GM18907 (cell line): Measurements from ENCODE around the gene NTN1.

Source experiments
- ATAC-seq: cut with Tn5 transposase; IDR thresholded peaks from one replicate; pipeline ENCODE4 v1.9.1; 2021; ENCODE audit warnings: mild to moderate bottlenecking, moderate library complexity; ENCODE audit not compliant: unreplicated experiment

NTN1 gene

GRCh38 chr17:9120471-9120870 lies 99.2 kb downstream of the NTN1 start:
- ATAC-seq = no peak

DNA sequence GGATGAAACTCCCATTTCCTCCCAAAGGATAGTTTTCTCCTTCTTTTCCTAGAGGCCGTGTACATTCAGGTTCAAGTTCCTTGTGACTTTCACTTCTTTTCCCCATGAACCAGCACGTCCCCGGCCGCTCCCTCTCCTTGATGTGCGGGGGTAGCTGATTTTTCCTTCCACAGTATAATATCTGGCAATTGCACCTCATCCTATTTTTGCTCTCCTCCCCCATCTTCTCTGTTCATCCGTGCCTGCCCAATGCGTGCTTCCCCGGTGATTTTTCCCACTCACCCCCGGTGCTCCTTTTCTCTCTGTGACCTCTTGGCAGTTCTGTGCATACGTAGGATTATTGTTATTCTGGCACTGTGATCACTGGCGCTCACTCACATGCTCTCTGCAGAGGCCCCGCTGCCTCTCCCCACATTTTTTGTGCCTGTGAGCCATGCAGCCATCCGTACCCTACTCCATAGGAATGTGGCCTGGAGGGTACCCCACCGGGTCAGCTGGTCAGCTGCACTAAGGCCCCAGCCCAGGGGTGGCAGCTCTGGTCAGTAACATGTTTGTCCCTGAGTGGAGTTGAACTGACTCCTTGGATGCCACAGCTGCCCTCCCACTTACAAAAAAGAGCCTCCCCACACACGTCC lies 100.0 kb downstream of the NTN1 start:
- no peak for ATAC-seq

- ATAC-seq = no peak
These were observed 102.6 kb downstream of the NTN1 start for GRCh38 chr17:9123594-9124553.

DNA sequence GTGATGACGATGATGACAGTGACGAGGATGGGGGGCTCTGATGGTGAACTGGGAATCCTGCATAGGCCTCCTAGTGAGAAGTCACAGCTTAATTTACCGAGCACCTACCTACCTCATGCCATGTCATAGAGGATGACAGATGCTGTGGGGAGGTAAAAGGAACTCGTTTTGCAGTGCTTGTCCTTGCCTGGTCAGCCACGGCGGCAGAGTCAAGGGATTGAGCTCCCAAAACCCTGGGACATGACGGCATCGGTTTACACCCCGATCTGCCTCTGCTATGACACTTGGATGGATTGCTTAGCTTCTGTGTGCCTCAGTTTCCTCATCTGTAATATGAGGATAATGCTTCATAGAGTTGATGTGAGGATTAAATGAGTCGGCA lies 103.2 kb downstream of the NTN1 start:
- ATAC-seq = no peak

DNA sequence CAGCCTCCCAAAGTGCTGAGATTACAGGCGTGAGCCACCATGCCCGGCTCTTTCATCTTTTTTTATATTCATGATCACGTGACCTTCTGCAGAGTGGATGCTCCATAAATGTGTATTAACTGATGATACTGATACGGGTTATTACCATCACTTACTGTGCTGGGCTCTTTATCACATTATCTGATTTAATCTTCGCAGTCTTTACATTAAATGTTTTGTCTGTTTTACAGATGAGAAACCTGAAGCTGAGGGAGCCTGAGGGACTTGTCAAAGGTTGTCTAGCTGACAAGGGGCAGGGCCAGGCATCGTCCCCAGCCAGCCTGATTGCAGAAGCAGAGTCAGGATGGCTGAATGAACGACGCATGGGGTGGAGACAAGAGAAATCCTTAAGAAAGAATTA lies 104.4 kb downstream of the NTN1 start:
- no peak for ATAC-seq

- no peak for ATAC-seq
These were observed 106.0 kb downstream of the NTN1 start for GRCh38 chr17:9127340-9127739.

DNA sequence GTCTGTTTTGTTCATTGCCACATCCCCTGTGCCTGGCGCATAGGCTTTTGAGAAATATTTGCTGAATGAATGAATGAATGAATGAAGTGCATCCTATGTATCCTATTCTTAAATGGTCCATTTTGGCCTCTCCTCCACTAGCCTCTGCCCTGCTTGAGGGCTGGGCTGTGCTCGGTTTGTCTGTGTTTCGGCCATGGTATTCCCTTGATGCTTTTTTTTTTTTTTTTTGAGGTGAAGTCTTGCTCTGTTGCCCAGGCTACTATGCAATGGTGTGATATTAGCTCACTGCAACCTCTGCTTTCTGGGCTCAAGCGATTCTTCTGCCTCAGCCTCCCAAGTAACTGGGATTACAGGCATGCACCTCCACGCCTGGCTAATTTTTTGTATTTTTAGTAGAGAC lies 110.1 kb downstream of the NTN1 start:
- no peak for ATAC-seq

GRCh38 chr17:9132291-9132690 lies 111.0 kb downstream of the NTN1 start:
- ATAC-seq = no peak

- no peak for ATAC-seq
These were observed 111.8 kb downstream of the NTN1 start for GRCh38 chr17:9132944-9133610.

GRCh38 chr17:9138161-9138717 lies 116.9 kb downstream of the NTN1 start:
- no peak for ATAC-seq

GRCh38 chr17:9139695-9140094 lies 118.4 kb downstream of the NTN1 start:
- no peak for ATAC-seq

DNA sequence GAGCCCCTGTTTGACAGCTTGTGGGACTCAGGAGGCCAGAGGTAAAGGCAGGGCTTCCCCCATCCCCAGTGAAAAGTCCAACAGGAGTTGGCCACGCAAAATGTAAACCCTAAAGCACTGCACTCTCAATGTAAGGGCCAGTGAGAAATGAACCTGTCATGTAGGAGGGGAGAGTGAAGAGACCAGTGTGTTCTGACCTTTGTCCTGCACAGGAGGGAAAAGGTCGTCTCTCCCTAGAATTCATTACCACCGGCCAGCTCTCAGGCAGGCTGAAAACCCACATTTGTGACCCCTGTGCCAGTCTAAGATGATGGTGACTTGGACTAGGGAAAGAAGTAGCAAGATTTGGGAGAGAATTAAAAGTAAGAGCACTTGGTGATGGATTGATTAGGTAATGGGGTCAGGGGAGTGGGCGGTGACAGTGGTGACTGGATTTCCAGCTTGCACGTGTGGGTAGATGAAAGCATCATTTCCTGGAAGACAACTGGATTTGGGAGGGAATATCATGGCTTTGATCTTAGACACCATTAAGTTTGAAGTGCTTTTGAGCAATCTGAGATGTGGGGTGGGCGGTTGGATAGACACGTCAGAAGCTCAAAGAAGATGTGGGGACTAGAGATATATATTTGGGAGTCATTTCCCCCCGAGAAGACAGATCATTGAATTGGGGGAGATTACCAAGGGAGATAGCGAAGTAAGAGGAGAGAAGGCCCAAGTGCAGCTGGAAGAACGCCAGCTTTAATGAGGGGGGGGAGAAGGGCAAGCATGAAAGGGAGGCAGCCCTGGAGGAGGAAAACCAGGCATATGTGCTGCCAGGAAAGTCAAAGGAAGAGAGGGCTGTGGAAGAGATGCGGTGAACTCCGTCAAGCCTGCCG lies 119.5 kb downstream of the NTN1 start:
- no peak for ATAC-seq

DNA sequence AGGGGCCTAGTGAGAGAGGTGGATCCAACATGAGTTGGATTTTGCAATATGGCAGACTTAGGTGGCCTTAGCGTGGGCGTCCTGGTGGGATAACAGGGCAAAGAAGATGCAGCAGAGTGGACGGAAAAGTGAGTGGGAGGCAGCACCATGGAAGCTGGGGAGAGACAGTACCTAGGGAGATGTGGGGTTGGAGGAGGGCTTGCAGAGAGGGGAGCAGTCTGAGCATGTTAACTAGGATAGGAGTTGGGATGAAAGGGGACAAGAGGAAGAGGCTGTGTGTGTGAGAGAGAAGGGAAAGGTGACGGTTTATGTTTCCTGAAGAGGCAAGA lies 120.1 kb downstream of the NTN1 start:
- ATAC-seq = no peak

GRCh38 chr17:9142772-9143494 lies 121.6 kb downstream of the NTN1 start:
- no peak for ATAC-seq

DNA sequence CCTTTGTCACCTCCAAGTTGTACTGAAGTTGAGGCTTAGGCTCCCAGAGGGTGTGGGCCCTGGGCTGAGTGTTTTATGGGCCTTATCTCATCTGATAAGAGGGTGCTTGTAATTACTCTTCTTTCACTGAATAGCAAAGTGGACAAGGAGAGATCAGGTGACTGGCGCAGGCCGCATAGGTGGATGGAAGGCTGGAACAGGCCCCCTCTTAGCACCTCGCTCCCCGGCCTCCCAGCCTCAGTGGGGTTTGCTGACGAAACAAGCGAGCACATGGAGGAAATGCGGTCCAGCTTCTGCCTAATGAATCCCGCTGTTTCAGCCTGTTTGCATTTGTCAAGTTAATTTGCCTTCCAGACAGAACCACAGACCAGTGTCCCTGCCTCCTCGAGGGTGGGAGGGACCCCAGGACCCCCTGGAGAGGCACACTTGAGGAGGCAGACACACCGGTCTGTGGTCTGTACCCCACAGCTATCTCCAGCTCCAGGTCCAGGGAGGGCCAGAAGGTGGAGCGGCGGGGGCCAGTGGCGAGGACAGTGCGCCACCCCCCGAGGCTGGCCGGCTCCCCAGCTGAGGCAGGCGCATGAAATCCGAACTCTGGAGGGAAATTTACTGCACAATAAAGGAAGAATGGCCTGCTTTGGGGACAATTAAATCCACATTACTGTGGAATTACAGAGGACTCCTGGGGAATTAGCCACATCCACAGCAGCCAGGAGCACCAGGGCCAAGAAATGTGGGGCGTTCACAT lies 123.4 kb downstream of the NTN1 start:
- ATAC-seq = no peak

DNA sequence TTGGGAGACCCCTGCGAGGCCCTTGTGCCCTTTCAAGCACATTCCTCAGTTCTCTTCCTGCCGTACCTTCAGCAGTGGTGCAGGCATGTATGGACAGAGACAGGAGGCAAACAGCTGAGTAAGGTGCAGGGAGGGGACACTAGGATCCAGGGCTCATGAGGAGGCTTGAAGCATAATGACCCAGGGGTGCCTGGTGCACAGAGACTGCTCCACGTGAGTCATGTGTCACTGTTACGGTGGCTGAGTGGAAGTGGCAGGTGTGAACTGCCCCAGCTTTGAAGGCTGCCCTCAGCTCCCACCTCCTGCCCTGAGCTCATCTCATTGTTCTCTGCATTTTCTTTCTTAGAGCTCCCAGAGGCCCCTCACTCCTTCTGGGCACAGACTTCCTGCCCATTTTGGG lies 124.8 kb downstream of the NTN1 start:
- ATAC-seq = no peak

GRCh38 chr17:9148905-9149525 lies 127.7 kb downstream of the NTN1 start:
- ATAC-seq = no peak

- ATAC-seq = no peak
These were observed 129.3 kb downstream of the NTN1 start for GRCh38 chr17:9150446-9151090.
